Natural killer cell (primary cell): ENCODE measurements around the gene ZNF142. TPM values are rescaled to one million over a fixed set of nuclear protein-coding genes. Genes with fewer than 3 reads are reported as not detected.

Source experiments
- ATAC-seq, 3 donors: fragments of 150-1000 bp in 2 of 3; fragments of 200-7000 bp in 1 of 3; cut with Tn5 transposase; 1 replicate in 1 of 3; 2 replicates in 2 of 3; pipeline ENCODE4 v1.10.0; 2021; ENCODE audit warnings: mild to moderate bottlenecking in 2 of 3, moderate library complexity in 2 of 3
- DNase-seq, 2 donors: peaks; one replicate each; pipeline versions ENCODE4 v3.0.0 to v3.0.0-alpha.2; 2013 to 2021; ENCODE audit warnings: mixed read lengths in 1 of 2
- H3K27ac ChIP-seq: one replicate; pipeline ENCODE4 v1.5.1; 2013; ENCODE audit warnings: mild to moderate bottlenecking, low read length
- H3K27me3 ChIP-seq: one replicate; pipeline ENCODE4 v1.6.1; 2013; ENCODE audit warnings: low read length; ENCODE audit not compliant: control insufficient read depth, insufficient read depth
- H3K36me3 ChIP-seq: one replicate; pipeline ENCODE4 v1.6.1; 2013; ENCODE audit warnings: low read length; ENCODE audit not compliant: control insufficient read depth, insufficient read depth
- H3K4me1 ChIP-seq: one replicate; pipeline ENCODE4 v1.6.1; 2013; ENCODE audit warnings: low read length; ENCODE audit not compliant: control insufficient read depth, insufficient read depth
- H3K4me3 ChIP-seq: one replicate; pipeline ENCODE4 v1.5.1; 2013; ENCODE audit warnings: low read length
- H3K9me3 ChIP-seq: one replicate; pipeline ENCODE4 v1.6.1; 2013; ENCODE audit warnings: low read length; ENCODE audit not compliant: control insufficient read depth, insufficient read depth
- H3K27ac Mint-ChIP-seq, 2 donors: one replicate each; pipeline ENCODE4 v1.8.0; 2022; ENCODE audit warnings: mild to moderate bottlenecking in 2 of 2, mixed read lengths in 2 of 2, moderate library complexity in 1 of 2
- H3K27me3 Mint-ChIP-seq, 2 donors: one replicate each; pipeline ENCODE4 v1.8.0; 2022; ENCODE audit warnings: low read depth in 2 of 2, mixed read lengths in 2 of 2
- H3K36me3 Mint-ChIP-seq: one replicate; pipeline ENCODE4 v1.8.0; 2022; ENCODE audit warnings: mixed read lengths
- H3K4me1 Mint-ChIP-seq, 2 donors: one replicate each; pipeline ENCODE4 v1.8.0; 2022; ENCODE audit warnings: mixed read lengths in 2 of 2
- H3K4me3 Mint-ChIP-seq: one replicate; pipeline ENCODE4 v1.8.0; 2022; ENCODE audit warnings: mild to moderate bottlenecking, moderate library complexity, mixed read lengths
- H3K9me3 Mint-ChIP-seq, 2 donors: one replicate each; pipeline ENCODE4 v1.8.0; 2022; ENCODE audit warnings: mixed read lengths in 2 of 2
- WGBS: methylation state at CpG from one replicate; pipeline ENCODE4 v1.1.7; 2013; ENCODE audit warnings: missing lambda C conversion rate; ENCODE audit not compliant: insufficient coverage; 5-methylcytosine and 5-hydroxymethylcytosine counted together
- intact Hi-C: fragments of 100-400 bp; cut with micrococcal nuclease; formaldehyde crosslinking; loops from one replicate; pipeline ENCODE4 v1.14.2; 2022
- total RNA-seq, 4 donors: library from RNA; stranded (reverse); fragments of 120-200 nt in 1 of 4; gene quantifications; one replicate each; pipeline versions ENCODE4 v1.2.3 to v1.2.4, GENCODE V29; 2013 to 2022
- TF ChIP-seq, protein P1 (sequence below): fragments of 200-600 bp; IDR thresholded peaks from one replicate; pipeline ENCODE4 v1.8.0; 2022; ENCODE audit warnings: antibody characterized with exemption

The ZNF142 gene
- total RNA-seq, 3 donors from 2014 or later (not counting 1 experiment from before 2014, with no cell fraction given): 57.0 to 67.8 (median 62.6) TPM

DNA sequence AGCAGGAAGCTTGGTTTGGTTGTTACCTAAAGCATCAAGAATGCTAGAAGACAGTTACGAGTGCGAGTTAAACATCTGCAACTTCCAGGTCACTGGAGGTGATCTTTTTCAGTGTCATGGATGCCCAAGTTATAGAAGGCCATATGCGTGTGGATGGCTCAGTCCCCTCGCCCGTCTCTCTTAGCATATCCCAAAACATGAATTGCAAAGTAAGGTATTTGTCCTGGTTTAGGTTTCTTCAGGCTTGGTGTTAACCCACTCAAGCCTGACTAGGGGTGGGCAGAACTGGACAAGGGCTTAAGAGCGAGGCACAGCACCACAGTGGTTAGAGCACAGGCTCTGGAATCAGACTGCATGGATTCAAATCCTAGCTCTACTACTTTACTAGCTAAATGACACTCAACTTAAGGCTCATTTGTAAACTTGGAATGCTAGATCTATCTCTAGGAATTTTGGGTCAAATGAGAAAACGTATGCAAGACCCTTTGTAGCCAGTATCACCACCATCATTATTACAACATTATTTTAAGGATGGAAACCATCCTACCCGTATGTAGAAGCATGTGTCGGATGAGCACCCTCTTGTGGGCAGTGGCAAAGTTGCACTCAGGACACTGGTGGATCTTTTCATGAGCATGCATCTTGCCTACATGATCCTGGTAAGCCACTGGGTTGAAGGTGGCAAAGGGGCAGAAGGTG is 11.2 kb downstream of the ZNF142 start:
- no peak overlapping the region for H3K4me3 ChIP-seq
- 73% methylated on average over 9 of the region's 9 CpGs for WGBS
- H3K36me3 ChIP-seq: peaks cover 88% of the 10 kb centered on the region
- H3K9me3 Mint-ChIP-seq: no peaks in the 10 kb centered on the region
- no peaks in the 10 kb centered on the region for H3K4me1 ChIP-seq
- peaks cover 11% of the 10 kb centered on the region for H3K36me3 Mint-ChIP-seq
- intact Hi-C loops: loop anchor here (1.0 to 2.0 kb wide), 3 partner anchors 199 to 347 kb away; no protein-coding TSS in a partner anchor
- H3K27ac ChIP-seq: no peak overlapping the region
- peak; percentile 78 to 94 (median 90) for ATAC-seq
- DNase-seq: peak; percentile 30 to 76
- no peaks in the 10 kb centered on the region for H3K27me3 ChIP-seq
- H3K9me3 ChIP-seq: no peaks in the 10 kb centered on the region
- H3K27me3 Mint-ChIP-seq: no peaks in the 10 kb centered on the region
- H3K4me3 Mint-ChIP-seq: no peak overlapping the region
- H3K4me1 Mint-ChIP-seq: peaks cover 17 to 18% of the 10 kb centered on the region in 2 donors
- TF ChIP-seq, protein P1, sequence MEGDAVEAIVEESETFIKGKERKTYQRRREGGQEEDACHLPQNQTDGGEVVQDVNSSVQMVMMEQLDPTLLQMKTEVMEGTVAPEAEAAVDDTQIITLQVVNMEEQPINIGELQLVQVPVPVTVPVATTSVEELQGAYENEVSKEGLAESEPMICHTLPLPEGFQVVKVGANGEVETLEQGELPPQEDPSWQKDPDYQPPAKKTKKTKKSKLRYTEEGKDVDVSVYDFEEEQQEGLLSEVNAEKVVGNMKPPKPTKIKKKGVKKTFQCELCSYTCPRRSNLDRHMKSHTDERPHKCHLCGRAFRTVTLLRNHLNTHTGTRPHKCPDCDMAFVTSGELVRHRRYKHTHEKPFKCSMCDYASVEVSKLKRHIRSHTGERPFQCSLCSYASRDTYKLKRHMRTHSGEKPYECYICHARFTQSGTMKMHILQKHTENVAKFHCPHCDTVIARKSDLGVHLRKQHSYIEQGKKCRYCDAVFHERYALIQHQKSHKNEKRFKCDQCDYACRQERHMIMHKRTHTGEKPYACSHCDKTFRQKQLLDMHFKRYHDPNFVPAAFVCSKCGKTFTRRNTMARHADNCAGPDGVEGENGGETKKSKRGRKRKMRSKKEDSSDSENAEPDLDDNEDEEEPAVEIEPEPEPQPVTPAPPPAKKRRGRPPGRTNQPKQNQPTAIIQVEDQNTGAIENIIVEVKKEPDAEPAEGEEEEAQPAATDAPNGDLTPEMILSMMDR: peak; percentile 73
- peak overlapping the region in 1 of 2 donors; percentile 21 for H3K27ac Mint-ChIP-seq

DNA sequence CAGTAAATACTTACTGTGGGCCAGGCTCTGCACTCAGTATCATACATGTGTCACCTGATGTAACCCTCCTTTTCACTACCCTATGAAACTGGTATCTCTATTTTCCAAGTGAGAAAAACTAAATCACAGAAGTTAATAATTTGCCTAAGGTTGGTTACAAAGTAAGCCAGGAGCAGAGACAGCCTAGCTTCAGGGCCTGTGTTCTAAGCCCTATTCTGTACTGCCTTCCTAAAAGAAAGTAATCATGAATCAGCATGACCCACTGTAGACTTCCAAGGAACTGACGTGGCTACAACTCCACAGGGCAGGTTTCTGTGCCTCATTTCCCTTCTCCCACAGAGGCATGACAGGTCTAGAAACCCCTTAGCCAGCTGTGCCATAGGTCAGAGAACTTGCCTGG is 14.3 kb downstream of the ZNF142 start:
- Mint-ChIP-seq H3K27ac (no peak overlapping the region), H3K4me3 (no peak overlapping the region), H3K36me3 (peaks cover 6% of the 10 kb centered on the region), H3K27me3 (no peaks in the 10 kb centered on the region), H3K9me3 (no peaks in the 10 kb centered on the region), H3K4me1 (peaks cover 10 to 16% of the 10 kb centered on the region in 2 donors)
- Histone ChIP-seq H3K9me3 (no peaks in the 10 kb centered on the region), H3K4me3 (no peak overlapping the region), H3K4me1 (no peaks in the 10 kb centered on the region), H3K27me3 (no peaks in the 10 kb centered on the region), H3K36me3 (peaks cover 87% of the 10 kb centered on the region), H3K27ac (no peak overlapping the region)
- intact Hi-C loops: no loop called here
- no peak for ATAC-seq
- 91% methylated on average over 1 of the region's 1 CpG for WGBS
- TF ChIP-seq, protein P1: no peak
- DNase-seq: no peak

DNA sequence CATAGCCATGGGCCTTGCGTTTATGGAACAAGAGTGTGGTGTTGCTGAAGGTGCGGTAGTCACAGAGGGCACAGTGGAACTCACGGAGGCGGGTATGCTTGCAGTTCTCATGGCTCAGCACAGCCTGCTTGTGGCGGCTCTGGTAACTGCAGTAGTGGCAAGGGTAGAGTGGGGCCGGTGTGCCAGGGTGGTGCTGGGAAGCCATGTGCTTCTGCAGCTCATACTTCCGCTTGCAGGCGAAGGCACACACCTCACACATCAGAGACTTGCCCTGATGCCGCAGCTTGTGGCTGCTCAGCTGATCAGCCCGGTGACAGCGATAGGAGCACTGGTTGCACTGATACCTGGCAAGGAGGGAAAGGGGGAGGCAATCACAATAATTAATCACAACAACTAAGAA is 14.7 kb downstream of the ZNF142 start:
- DNase-seq: no peak
- H3K27me3 Mint-ChIP-seq: no peaks in the 10 kb centered on the region
- Histone ChIP-seq H3K36me3 (peaks cover 86% of the 10 kb centered on the region), H3K4me1 (no peaks in the 10 kb centered on the region), H3K4me3 (no peak overlapping the region), H3K27ac (no peak overlapping the region), H3K27me3 (no peaks in the 10 kb centered on the region), H3K9me3 (no peaks in the 10 kb centered on the region)
- H3K36me3 Mint-ChIP-seq: peaks cover 2% of the 10 kb centered on the region
- H3K9me3 Mint-ChIP-seq: no peaks in the 10 kb centered on the region
- H3K27ac Mint-ChIP-seq: no peak overlapping the region
- H3K4me3 Mint-ChIP-seq: no peak overlapping the region
- 94% methylated on average over 11 of the region's 11 CpGs for WGBS
- TF ChIP-seq, protein P1: no peak
- intact Hi-C loops: no loop called here
- ATAC-seq: no peak
- peaks cover 10 to 12% of the 10 kb centered on the region in 2 donors for H3K4me1 Mint-ChIP-seq
